Panc1 (cell line): ENCODE data around the gene PROX2. TPM values are rescaled to one million over a fixed set of nuclear protein-coding genes. Genes with fewer than 3 reads are reported as not detected.

Experiments used
- ATAC-seq: fragments of 200-7000 bp; cut with Tn5 transposase; 2 replicates; pipeline ENCODE4 v1.9.1; 2020; ENCODE audit warnings: mild to moderate bottlenecking, moderate library complexity
- BruUV-seq: library from RNA; stranded (reverse); fragments of 400-500 nt; replicated peaks from 2 replicates; lab custom pipeline; 2021; lab: Mats Ljungman, UMichigan
- CTCF ChIA-PET: fragments of 300-600 bp; sonication (Branson Sonifier 250); formaldehyde crosslinking; loops from one replicate; lab custom pipeline; 2022; ENCODE audit warnings: antibody characterized with exemption; lab: Charles Lee
- POLR2A ChIA-PET: fragments of 300-600 bp; sonication (Branson Sonifier 250); formaldehyde crosslinking; loops from one replicate; lab custom pipeline; 2022; ENCODE audit warnings: antibody characterized with exemption; lab: Charles Lee
- DNase-seq: peaks from one replicate; pipeline ENCODE4 v3.0.0-alpha.2; 2010; ENCODE audit warnings: low read depth, low spot score
- H3K27ac ChIP-seq: 2 replicates; pipeline ENCODE4 v1.5.1; 2011; ENCODE audit warnings: mild to moderate bottlenecking, low read length, inconsistent platforms
- H3K27me3 ChIP-seq: fragments of 200-500 bp; sonication (Bioruptor generic); 2 replicates; pipeline ENCODE4 v1.6.0; 2014; ENCODE audit warnings: low read length, inconsistent platforms; ENCODE audit not compliant: control insufficient read depth, insufficient read depth
- H3K36me3 ChIP-seq: fragments of 200-500 bp; sonication (Bioruptor generic); 2 replicates; pipeline ENCODE4 v1.5.1; 2014; ENCODE audit warnings: inconsistent platforms, mild to moderate bottlenecking, low read length, moderate library complexity; ENCODE audit not compliant: control insufficient read depth, insufficient read depth
- H3K4me1 ChIP-seq: 2 replicates; pipeline ENCODE4 v1.5.1; 2011; ENCODE audit warnings: inconsistent platforms, mild to moderate bottlenecking, low read length, moderate library complexity; ENCODE audit not compliant: control insufficient read depth, insufficient read depth
- H3K4me3 ChIP-seq, 2 experiments: 2 replicates each; pipeline ENCODE4 v1.5.1; 2011 to 2012; ENCODE audit warnings: low read depth in 2 of 2, low read length in 2 of 2, mild to moderate bottlenecking in 2 of 2, inconsistent platforms in 1 of 2, moderate library complexity in 1 of 2
- H3K9me3 ChIP-seq: fragments of 200-500 bp; sonication (Bioruptor generic); 2 replicates; pipeline ENCODE4 v1.5.1; 2014; ENCODE audit warnings: low read depth, mild to moderate bottlenecking, inconsistent platforms, low read length, moderate library complexity; ENCODE audit not compliant: control insufficient read depth, insufficient read depth
- POLR2AphosphoS5 ChIP-seq: IDR thresholded peaks from 2 replicates; pipeline ENCODE4 v1.6.1; 2012; ENCODE audit warnings: mild to moderate bottlenecking, low read depth, low read length, moderate library complexity
- SIN3A ChIP-seq: IDR thresholded peaks from 2 replicates; pipeline ENCODE4 v1.6.1; 2012; ENCODE audit warnings: low read depth, mild to moderate bottlenecking, low read length, moderate library complexity, borderline replicate concordance; ENCODE audit not compliant: insufficient read depth
- TCF7L2 ChIP-seq: IDR thresholded peaks from 2 replicates; pipeline ENCODE4 v1.6.1; 2011; ENCODE audit warnings: mild to moderate bottlenecking, low read depth, low read length, inconsistent platforms
- in situ Hi-C: cut with HindIII; loops from 2 replicates; pipeline ENCODE4 v1.10.0; 2016; ENCODE audit warnings: low sequenced_read_pairs, low pct_unique_long_range_greater_than_20kb
- intact Hi-C: fragments of 100-400 bp; cut with micrococcal nuclease; formaldehyde crosslinking; loops from one replicate; pipeline ENCODE4 v1.10.0; 2022; ENCODE audit not compliant: unreplicated experiment
- total RNA-seq: library from RNA; stranded (reverse); gene quantifications from one replicate; pipeline ENCODE4 v1.2.1, GENCODE V29; 2021; ENCODE audit not compliant: unreplicated experiment
- TF ChIP-seq, protein P1 (sequence below), 2 experiments: IDR thresholded peaks; 2 replicates each; pipeline ENCODE4 v1.6.1; 2011 to 2012; ENCODE audit warnings: low read depth in 2 of 2, control low read depth in 1 of 2, low read length in 1 of 2, mild to moderate bottlenecking in 1 of 2, moderate library complexity in 1 of 2; ENCODE audit not compliant: insufficient read depth in 1 of 2
- TF ChIP-seq, protein P2 (sequence below): fragments of 450-650 bp; IDR thresholded peaks from 2 replicates; pipeline ENCODE4 v1.5.1; 2017; ENCODE audit warnings: mild to moderate bottlenecking

The PROX2 gene
- total RNA-seq, 1 experiment from 2014 or later, result not detected

DNA sequence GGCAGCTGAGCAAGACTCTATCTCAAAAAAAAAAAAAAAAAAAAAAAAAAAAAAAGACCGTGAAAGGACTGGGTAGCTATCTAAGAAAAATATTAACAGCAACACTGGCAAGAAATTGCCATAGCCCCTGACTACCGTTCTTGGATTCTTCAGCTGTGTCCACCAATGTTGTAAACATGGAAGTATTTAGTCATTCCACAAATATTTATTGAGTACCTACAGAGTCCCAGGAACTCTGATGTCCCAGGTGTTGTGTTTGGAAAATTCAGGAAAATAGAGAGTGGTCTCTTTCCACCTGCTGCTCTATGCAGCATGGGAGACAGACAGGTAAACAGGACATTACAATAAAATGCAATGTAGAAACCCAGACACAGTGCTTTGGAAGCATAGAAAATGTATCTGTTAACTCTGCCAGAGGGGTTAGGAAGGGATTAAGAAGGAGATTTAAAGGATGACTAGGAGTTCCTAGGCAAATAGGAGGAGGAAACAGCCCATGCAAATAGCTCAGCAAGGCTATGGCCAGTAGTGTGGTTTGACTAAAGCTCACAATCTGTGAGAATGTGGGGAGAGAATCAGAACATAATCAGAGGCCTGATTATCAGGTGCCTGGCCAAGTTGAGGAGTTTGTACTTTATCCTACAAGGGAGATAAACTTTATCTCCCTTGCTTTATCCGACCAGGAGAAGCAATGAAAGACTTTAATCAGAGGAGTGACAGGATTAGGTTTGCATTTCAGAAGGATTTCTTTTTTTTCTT is 3.7 kb upstream of the PROX2 start:
- ChIA-PET CTCF (interaction anchor here (0.7 kb wide), 1 partner anchor 1163 kb away, joined by 4 read pairs; no protein-coding TSS in a partner anchor), POLR2A (interaction anchor here (0.6 kb wide), 1 partner anchor 162 kb away, joined by 3 read pairs; no protein-coding TSS in a partner anchor)
- H3K4me1 ChIP-seq, result peaks cover 13% of the 10 kb centered on the region
- intact Hi-C loops (no loop called here), in situ Hi-C loops (no loop called here)
- BruUV-seq, result no TSS peak
- TF ChIP-seq POLR2AphosphoS5 (no peak), TCF7L2 (no peak), SIN3A (no peak)
- TF ChIP-seq, protein P1, sequence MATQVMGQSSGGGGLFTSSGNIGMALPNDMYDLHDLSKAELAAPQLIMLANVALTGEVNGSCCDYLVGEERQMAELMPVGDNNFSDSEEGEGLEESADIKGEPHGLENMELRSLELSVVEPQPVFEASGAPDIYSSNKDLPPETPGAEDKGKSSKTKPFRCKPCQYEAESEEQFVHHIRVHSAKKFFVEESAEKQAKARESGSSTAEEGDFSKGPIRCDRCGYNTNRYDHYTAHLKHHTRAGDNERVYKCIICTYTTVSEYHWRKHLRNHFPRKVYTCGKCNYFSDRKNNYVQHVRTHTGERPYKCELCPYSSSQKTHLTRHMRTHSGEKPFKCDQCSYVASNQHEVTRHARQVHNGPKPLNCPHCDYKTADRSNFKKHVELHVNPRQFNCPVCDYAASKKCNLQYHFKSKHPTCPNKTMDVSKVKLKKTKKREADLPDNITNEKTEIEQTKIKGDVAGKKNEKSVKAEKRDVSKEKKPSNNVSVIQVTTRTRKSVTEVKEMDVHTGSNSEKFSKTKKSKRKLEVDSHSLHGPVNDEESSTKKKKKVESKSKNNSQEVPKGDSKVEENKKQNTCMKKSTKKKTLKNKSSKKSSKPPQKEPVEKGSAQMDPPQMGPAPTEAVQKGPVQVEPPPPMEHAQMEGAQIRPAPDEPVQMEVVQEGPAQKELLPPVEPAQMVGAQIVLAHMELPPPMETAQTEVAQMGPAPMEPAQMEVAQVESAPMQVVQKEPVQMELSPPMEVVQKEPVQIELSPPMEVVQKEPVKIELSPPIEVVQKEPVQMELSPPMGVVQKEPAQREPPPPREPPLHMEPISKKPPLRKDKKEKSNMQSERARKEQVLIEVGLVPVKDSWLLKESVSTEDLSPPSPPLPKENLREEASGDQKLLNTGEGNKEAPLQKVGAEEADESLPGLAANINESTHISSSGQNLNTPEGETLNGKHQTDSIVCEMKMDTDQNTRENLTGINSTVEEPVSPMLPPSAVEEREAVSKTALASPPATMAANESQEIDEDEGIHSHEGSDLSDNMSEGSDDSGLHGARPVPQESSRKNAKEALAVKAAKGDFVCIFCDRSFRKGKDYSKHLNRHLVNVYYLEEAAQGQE (IDR thresholded peaks at IDR 0.05; ENCODE audit: insufficient read depth in 1 of 2, low read depth in 2 of 2, low read length in 1 of 2), result no peak
- TF ChIP-seq, protein P2, sequence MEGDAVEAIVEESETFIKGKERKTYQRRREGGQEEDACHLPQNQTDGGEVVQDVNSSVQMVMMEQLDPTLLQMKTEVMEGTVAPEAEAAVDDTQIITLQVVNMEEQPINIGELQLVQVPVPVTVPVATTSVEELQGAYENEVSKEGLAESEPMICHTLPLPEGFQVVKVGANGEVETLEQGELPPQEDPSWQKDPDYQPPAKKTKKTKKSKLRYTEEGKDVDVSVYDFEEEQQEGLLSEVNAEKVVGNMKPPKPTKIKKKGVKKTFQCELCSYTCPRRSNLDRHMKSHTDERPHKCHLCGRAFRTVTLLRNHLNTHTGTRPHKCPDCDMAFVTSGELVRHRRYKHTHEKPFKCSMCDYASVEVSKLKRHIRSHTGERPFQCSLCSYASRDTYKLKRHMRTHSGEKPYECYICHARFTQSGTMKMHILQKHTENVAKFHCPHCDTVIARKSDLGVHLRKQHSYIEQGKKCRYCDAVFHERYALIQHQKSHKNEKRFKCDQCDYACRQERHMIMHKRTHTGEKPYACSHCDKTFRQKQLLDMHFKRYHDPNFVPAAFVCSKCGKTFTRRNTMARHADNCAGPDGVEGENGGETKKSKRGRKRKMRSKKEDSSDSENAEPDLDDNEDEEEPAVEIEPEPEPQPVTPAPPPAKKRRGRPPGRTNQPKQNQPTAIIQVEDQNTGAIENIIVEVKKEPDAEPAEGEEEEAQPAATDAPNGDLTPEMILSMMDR, result no peak
- no peaks in the 10 kb centered on the region for H3K9me3 ChIP-seq
- DNase-seq, result no peak
- no peak overlapping the region for H3K27ac ChIP-seq
- H3K27me3 ChIP-seq, result no peaks in the 10 kb centered on the region
- H3K4me3 ChIP-seq, result no peak overlapping the region
- H3K36me3 ChIP-seq, result no peaks in the 10 kb centered on the region; the same call in 1 of the 2 replicates
- ATAC-seq, result no peak

DNA sequence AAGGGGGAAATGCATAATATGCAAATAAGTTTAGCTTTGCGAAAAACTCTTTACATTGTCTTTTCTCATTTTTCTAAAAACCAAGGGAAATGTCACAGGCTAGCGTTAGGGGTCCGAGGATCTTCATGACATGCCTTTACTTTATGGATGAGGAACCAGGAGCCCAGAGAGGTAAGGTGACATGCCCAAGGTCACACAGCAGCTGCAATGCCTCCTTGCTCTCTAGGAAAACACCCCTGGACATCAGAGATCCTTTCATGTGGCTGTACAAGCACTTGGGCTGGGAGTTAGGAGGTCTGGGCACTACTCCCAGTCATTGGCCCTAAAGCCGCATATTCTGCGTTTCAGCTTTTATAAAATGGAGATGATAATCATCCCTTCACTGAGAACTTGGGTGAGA is 741 bp downstream of the PROX2 start:
- no peaks in the 10 kb centered on the region for H3K4me1 ChIP-seq
- in situ Hi-C loops (no loop called here), intact Hi-C loops (no loop called here)
- H3K27me3 ChIP-seq, result no peaks in the 10 kb centered on the region
- H3K4me3 ChIP-seq, result no peak overlapping the region
- BruUV-seq, result no TSS peak
- POLR2A ChIA-PET, result no interaction called here
- H3K27ac ChIP-seq, result no peak overlapping the region
- DNase-seq (no peak), ATAC-seq (no peak)
- no peaks in the 10 kb centered on the region for H3K9me3 ChIP-seq
- H3K36me3 ChIP-seq, result no peaks in the 10 kb centered on the region
- TF ChIP-seq POLR2AphosphoS5, result no peak
- no peak for TF ChIP-seq TCF7L2
- TF ChIP-seq, protein P1 (IDR thresholded peaks at IDR 0.05; ENCODE audit: insufficient read depth in 1 of 2, low read depth in 2 of 2, low read length in 1 of 2), result no peak
- TF ChIP-seq, protein P2, result no peak
- no peak for TF ChIP-seq SIN3A
- CTCF ChIA-PET, result no interaction called here
